ENCODE results near the gene SUSD2. TPM values are rescaled to one million over a fixed set of nuclear protein-coding genes. Genes with fewer than 3 reads are reported as not detected.
A peak's percentile ranks its signal among the peaks of the same experiment; 100 is the strongest.

SUSD2 gene
- total RNA-seq, 1 experiment from 2014 or later = 1.1 TPM

DNA sequence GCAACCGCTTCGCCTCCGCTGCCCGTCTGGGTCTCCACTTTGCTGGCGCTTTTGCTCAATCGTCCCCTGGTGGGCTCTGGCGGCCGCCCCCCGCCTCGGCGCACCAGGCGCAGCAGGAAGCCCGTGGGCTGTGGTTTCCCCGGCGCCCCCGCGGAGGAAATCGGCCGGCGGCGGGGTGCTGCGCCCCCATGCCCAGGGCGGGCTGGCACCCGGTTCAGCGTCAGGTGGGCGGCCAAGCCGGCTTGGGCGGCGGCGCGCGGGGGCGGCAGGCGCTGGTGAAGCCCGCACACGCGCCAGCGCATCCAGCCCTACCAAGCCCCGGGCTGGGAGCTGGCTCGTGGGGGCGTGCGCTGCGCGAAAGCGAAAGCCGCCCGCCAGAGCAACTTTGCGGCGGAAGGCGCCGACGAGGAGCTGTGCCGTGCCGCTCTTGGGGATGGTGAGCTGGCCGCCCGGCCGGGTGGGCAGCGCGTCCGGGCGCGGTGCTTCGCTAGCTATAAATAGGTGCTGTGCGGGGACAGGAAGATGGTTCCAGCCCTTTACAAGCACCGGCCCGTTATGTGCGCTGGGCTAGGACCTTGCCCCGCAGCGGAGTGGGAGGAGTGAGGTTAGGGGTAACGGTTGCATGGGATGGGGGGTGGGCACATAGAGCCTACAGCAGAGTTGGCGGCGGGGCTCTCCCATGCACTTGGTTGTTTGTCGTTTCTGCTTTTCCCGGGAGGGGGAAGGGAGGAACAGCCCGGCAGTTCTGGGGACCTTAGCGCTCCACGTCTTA, 25.0 kb upstream of the SUSD2 start:
- Mint-ChIP-seq H3K4me3 (peak overlapping the region; percentile 75), H3K36me3 (no peaks in the 10 kb centered on the region), H3K4me1 (peaks cover 21% of the 10 kb centered on the region), H3K27me3 (ENCODE audit: low read depth) (0 out of 2 replicates have a peak, but pooled peaks cover 3% of the 10 kb centered on the region), H3K27ac (no peak overlapping the region), H3K9me3 (no peaks in the 10 kb centered on the region)
- ChIA-PET POLR2A (interaction anchor here (0.9 to 1.7 kb wide), 3 partner anchors 10 to 146 kb away, joined by 3 to 9 read pairs (median 5); partner anchors contain the start of genes CABIN1 and SUSD2), CTCF (interaction anchor here (0.6 to 6.6 kb wide), 42 partner anchors 10 to 399 kb away, joined by 3 to 99 read pairs (median 5); partner anchors contain the start of genes CABIN1, GUCD1 and SUSD2)
- TF ChIP-seq NR1H2 (CRISPR knock-in tag; IDR thresholded peaks at IDR 0.05) (no peak), PRRX2 (CRISPR knock-in tag; IDR thresholded peaks at IDR 0.05) (no peak), GTF2I (CRISPR knock-in tag; conservative IDR thresholded peaks at IDR 0.05) (no peak), CBFB (CRISPR knock-in tag; IDR thresholded peaks at IDR 0.05; ENCODE audit: low read depth) (no peak), ZNF317 (CRISPR knock-in tag; IDR thresholded peaks at IDR 0.05; ENCODE audit: borderline replicate concordance, low read depth) (no peak)
- TF ChIP-seq, protein P1, sequence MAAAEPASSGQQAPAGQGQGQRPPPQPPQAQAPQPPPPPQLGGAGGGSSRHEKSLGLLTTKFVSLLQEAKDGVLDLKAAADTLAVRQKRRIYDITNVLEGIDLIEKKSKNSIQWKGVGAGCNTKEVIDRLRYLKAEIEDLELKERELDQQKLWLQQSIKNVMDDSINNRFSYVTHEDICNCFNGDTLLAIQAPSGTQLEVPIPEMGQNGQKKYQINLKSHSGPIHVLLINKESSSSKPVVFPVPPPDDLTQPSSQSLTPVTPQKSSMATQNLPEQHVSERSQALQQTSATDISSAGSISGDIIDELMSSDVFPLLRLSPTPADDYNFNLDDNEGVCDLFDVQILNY (CRISPR knock-in tag; IDR thresholded peaks at IDR 0.05) = 0 out of 2 replicates have a peak, but pooled peaks have one; percentile 51
- TF ChIP-seq, protein P2, sequence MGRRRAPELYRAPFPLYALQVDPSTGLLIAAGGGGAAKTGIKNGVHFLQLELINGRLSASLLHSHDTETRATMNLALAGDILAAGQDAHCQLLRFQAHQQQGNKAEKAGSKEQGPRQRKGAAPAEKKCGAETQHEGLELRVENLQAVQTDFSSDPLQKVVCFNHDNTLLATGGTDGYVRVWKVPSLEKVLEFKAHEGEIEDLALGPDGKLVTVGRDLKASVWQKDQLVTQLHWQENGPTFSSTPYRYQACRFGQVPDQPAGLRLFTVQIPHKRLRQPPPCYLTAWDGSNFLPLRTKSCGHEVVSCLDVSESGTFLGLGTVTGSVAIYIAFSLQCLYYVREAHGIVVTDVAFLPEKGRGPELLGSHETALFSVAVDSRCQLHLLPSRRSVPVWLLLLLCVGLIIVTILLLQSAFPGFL (CRISPR knock-in tag; IDR thresholded peaks at IDR 0.05; ENCODE audit: borderline replicate concordance) = no peak
- DNase-seq (ENCODE audit: low spot score) = peak; percentile 36
- ATAC-seq = peak; percentile 11

DNA sequence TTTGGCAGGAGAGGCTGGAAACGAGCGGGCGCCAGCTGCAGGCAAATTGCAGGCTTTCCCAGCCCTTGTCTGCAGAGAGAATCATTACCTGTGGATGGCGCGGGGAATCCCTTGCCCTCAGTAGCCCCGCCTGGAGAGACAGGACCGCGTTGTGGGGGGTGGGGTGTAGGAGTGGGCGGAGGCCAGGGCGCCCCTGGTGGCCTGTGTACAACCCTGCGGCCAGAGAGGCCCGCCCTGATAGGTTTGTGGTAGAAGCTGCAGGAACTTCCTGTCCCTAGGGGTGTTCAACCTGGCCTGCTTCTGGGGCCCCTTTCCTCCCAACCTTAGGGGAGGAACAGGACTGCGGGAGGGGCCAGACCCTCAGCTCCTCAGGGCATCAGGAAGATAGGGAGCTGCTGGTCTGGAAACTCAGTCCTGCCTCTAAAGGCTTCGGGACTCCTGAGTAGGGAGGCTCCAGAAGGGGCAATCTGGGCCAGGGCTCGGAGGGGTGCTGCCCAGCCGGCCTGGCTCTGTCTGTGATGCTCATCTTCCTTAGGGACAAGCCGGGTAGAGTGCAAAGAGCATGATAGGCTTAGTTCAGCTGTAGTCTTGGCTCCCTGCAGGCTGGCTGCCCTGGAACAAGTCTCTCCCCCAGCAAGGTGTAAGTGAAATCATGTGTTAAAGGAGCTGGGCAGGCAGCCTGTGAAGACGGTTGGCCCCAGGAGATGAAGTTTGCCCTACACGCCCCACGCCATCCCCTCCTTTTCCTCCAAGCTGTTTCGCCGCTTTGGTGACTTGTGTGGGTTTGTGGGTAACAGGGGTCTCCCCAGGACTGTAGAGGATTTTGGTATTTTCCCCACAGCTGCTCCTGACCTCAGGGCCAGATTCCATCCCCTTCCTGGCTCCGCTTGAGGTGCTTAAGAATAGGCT, 24.1 kb upstream of the SUSD2 start:
- Mint-ChIP-seq H3K4me1 (peaks cover 21% of the 10 kb centered on the region), H3K36me3 (no peaks in the 10 kb centered on the region), H3K4me3 (peak overlapping the region; percentile 75), H3K27me3 (ENCODE audit: low read depth) (0 out of 2 replicates have a peak, but pooled peaks cover 3% of the 10 kb centered on the region), H3K27ac (no peak overlapping the region), H3K9me3 (no peaks in the 10 kb centered on the region)
- POLR2A ChIA-PET = interaction anchor here (0.9 to 1.7 kb wide), 3 partner anchors 10 to 146 kb away, joined by 3 to 9 read pairs (median 5); partner anchors contain the start of genes CABIN1 and SUSD2
- ATAC-seq = peak; percentile 90
- CTCF ChIA-PET = interaction anchor here (0.5 to 6.6 kb wide), 51 partner anchors 9 to 1480 kb away, joined by 3 to 99 read pairs (median 4); partner anchors contain the start of genes CABIN1, GUCD1, SLC2A11 and SUSD2
- TF ChIP-seq GRHL2 (CRISPR knock-in tag; IDR thresholded peaks at IDR 0.05; ENCODE audit: insufficient replicate concordance, severe bottlenecking) (no peak), IRF2 (CRISPR knock-in tag; IDR thresholded peaks at IDR 0.05; ENCODE audit: borderline replicate concordance, low read depth) (no peak), FOXK1 (CRISPR knock-in tag; IDR thresholded peaks at IDR 0.05) (0 out of 2 replicates have a peak, but pooled peaks have one; percentile 32), SP1 (CRISPR knock-in tag; conservative IDR thresholded peaks at IDR 0.05) (peak; percentile 71), ZNF423 (CRISPR knock-in tag; IDR thresholded peaks at IDR 0.05) (peak; percentile 6; the same call in 1 of the 2 replicates)
- TF ChIP-seq, protein P3, sequence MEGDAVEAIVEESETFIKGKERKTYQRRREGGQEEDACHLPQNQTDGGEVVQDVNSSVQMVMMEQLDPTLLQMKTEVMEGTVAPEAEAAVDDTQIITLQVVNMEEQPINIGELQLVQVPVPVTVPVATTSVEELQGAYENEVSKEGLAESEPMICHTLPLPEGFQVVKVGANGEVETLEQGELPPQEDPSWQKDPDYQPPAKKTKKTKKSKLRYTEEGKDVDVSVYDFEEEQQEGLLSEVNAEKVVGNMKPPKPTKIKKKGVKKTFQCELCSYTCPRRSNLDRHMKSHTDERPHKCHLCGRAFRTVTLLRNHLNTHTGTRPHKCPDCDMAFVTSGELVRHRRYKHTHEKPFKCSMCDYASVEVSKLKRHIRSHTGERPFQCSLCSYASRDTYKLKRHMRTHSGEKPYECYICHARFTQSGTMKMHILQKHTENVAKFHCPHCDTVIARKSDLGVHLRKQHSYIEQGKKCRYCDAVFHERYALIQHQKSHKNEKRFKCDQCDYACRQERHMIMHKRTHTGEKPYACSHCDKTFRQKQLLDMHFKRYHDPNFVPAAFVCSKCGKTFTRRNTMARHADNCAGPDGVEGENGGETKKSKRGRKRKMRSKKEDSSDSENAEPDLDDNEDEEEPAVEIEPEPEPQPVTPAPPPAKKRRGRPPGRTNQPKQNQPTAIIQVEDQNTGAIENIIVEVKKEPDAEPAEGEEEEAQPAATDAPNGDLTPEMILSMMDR (IDR thresholded peaks at IDR 0.05) = peak; percentile 64
- TF ChIP-seq, protein P4, sequence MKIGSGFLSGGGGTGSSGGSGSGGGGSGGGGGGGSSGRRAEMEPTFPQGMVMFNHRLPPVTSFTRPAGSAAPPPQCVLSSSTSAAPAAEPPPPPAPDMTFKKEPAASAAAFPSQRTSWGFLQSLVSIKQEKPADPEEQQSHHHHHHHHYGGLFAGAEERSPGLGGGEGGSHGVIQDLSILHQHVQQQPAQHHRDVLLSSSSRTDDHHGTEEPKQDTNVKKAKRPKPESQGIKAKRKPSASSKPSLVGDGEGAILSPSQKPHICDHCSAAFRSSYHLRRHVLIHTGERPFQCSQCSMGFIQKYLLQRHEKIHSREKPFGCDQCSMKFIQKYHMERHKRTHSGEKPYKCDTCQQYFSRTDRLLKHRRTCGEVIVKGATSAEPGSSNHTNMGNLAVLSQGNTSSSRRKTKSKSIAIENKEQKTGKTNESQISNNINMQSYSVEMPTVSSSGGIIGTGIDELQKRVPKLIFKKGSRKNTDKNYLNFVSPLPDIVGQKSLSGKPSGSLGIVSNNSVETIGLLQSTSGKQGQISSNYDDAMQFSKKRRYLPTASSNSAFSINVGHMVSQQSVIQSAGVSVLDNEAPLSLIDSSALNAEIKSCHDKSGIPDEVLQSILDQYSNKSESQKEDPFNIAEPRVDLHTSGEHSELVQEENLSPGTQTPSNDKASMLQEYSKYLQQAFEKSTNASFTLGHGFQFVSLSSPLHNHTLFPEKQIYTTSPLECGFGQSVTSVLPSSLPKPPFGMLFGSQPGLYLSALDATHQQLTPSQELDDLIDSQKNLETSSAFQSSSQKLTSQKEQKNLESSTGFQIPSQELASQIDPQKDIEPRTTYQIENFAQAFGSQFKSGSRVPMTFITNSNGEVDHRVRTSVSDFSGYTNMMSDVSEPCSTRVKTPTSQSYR (CRISPR knock-in tag; IDR thresholded peaks at IDR 0.05) = peak; percentile 84; the same call in 1 of the 2 replicates
- TF ChIP-seq, protein P5, sequence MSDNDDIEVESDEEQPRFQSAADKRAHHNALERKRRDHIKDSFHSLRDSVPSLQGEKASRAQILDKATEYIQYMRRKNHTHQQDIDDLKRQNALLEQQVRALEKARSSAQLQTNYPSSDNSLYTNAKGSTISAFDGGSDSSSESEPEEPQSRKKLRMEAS (CRISPR knock-in tag; IDR thresholded peaks at IDR 0.05) = 0 out of 2 replicates have a peak, but pooled peaks have one; percentile 22
- DNase-seq (ENCODE audit: low spot score) = peak; percentile 93

All from WTC11 (cell line).